ENCODE measurements around the gene NES.

The NES gene

DNA sequence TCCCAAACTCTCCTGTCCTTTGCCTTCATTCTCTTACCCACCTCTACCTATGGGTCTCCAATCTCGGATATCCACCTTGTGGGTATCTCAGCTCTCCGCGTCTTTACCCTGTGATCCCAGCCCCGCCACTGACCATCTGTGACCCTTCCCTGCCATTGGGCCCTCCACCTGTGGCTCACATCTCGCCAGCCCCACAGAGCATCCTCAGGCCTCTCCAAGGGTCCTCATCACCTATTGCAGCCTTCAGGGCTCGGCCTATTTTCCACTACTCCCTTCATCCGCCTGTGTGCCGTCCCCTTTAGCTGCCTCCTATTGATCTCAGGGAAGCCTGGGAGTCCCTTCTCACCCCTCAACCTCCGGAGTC lies 24.2 kb downstream of the NES start:
- DNase-seq (ENCODE audit: insufficient read length, low spot score), result no peak
- TF ChIP-seq PAX5 (IDR thresholded peaks at IDR 0.05; ENCODE audit: insufficient read depth, low read length, severe bottlenecking) (no peak), POLR2A (IDR thresholded peaks at IDR 0.05; ENCODE audit: low read depth, low read length) (no peak)
- FAIRE-seq, result no peak

DNA sequence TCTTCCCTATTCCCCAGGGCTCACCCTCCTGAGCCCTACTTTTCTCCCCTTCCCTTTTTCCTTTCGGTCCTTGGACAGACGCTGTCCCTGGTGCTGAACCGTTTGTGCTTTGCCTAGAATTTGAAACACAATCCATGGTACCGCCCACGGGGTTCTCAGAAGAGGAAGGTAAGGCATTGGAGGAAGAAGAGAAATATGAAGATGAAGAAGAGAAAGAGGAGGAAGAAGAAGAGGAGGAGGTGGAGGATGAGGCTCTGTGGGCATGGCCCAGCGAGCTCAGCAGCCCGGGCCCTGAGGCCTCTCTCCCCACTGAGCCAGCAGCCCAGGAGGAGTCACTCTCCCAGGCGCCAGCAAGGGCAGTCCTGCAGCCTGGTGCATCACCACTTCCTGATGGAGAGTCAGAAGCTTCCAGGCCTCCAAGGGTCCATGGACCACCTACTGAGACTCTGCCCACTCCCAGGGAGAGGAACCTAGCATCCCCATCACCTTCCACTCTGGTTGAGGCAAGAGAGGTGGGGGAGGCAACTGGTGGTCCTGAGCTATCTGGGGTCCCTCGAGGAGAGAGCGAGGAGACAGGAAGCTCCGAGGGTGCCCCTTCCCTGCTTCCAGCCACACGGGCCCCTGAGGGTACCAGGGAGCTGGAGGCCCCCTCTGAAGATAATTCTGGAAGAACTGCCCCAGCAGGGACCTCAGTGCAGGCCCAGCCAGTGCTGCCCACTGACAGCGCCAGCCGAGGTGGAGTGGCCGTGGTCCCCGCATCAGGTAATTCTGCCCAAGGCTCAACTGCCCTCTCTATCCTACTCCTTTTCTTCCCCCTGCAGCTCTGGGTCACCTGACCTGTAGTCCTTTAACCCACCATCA lies 24.8 kb downstream of the NES start:
- TF ChIP-seq TAF1 (IDR thresholded peaks at IDR 0.05; ENCODE audit: low read depth, low read length) (no peak), POU2F2 (IDR thresholded peaks at IDR 0.05; ENCODE audit: low read depth, low read length) (no peak), SPI1 (IDR thresholded peaks at IDR 0.05; ENCODE audit: low read depth, low read length) (no peak), POLR2AphosphoS5 (IDR thresholded peaks at IDR 0.05; ENCODE audit: low read depth, low read length) (no peak), POLR2A (IDR thresholded peaks at IDR 0.05; ENCODE audit: low read depth, low read length) (no peak), PAX5 (IDR thresholded peaks at IDR 0.05; ENCODE audit: insufficient read depth, low read length, severe bottlenecking) (no peak)
- FAIRE-seq (no peak), DNase-seq (ENCODE audit: insufficient read length, low spot score) (no peak)

DNA sequence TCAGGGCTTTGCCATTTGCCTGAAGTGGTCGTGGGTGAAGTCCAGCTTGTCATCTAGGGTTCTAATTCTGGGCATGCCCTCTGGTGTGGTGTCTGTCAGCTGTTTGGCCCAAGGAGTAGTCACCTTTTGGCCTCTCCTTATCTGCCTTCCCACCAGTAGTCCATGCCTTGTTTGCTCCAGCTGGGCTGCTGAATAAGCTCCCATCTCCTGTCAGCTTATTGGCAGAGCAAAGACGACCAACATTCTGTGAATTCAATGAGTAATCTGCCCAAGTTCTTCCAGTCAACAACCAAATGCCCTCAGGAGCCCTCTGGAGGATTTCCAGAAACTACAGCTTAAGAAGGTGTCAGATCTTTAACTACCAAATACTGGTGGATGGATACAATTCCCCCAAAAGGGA lies 28.3 kb downstream of the NES start:
- no peak for FAIRE-seq
- TF ChIP-seq PAX5 (IDR thresholded peaks at IDR 0.05; ENCODE audit: insufficient read depth, low read length, severe bottlenecking), result no peak
- no peak for DNase-seq (ENCODE audit: insufficient read length, low spot score)

DNA sequence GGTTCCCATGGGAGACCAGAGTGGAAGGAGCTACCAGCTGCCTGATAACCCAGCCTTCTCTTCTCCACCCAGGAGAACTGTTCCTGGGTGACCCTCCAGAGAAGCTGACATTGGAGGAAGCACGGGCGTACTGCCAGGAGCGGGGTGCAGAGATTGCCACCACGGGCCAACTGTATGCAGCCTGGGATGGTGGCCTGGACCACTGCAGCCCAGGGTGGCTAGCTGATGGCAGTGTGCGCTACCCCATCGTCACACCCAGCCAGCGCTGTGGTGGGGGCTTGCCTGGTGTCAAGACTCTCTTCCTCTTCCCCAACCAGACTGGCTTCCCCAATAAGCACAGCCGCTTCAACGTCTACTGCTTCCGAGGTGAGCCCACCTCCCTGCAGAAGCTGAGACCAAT lies 28.7 kb downstream of the NES start:
- TF ChIP-seq POLR2A (IDR thresholded peaks at IDR 0.05; ENCODE audit: low read depth, low read length) (no peak), TAF1 (IDR thresholded peaks at IDR 0.05; ENCODE audit: low read depth, low read length) (no peak), POU2F2 (IDR thresholded peaks at IDR 0.05; ENCODE audit: low read depth, low read length) (no peak), PAX5 (IDR thresholded peaks at IDR 0.05; ENCODE audit: insufficient read depth, low read length, severe bottlenecking) (no peak), SPI1 (IDR thresholded peaks at IDR 0.05; ENCODE audit: low read depth, low read length) (no peak), POLR2AphosphoS5 (IDR thresholded peaks at IDR 0.05; ENCODE audit: low read depth, low read length) (no peak)
- FAIRE-seq, result no peak
- no peak for DNase-seq (ENCODE audit: insufficient read length, low spot score)

DNA sequence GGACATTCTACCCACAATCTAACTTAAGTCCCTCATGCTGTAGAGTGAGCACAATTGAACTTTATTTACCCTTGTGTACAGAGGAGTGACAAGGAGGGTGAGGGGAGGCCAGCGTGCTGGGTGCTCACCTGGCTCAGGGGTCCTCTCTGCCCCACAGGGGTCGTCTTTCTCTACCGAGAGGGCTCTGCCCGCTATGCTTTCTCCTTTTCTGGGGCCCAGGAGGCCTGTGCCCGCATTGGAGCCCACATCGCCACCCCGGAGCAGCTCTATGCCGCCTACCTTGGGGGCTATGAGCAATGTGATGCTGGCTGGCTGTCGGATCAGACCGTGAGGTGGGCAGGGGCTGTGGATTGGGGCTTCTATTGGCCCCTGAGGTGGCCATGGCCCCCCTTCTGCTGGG lies 29.9 kb downstream of the NES start:
- DNase-seq (ENCODE audit: insufficient read length, low spot score) (no peak), FAIRE-seq (no peak)
- TF ChIP-seq POLR2AphosphoS5 (IDR thresholded peaks at IDR 0.05; ENCODE audit: low read depth, low read length) (no peak), POLR2A (IDR thresholded peaks at IDR 0.05; ENCODE audit: low read depth, low read length) (no peak), POU2F2 (IDR thresholded peaks at IDR 0.05; ENCODE audit: low read depth, low read length) (no peak), TAF1 (IDR thresholded peaks at IDR 0.05; ENCODE audit: low read depth, low read length) (no peak), PAX5 (IDR thresholded peaks at IDR 0.05; ENCODE audit: insufficient read depth, low read length, severe bottlenecking) (no peak), SPI1 (IDR thresholded peaks at IDR 0.05; ENCODE audit: low read depth, low read length) (no peak)

DNA sequence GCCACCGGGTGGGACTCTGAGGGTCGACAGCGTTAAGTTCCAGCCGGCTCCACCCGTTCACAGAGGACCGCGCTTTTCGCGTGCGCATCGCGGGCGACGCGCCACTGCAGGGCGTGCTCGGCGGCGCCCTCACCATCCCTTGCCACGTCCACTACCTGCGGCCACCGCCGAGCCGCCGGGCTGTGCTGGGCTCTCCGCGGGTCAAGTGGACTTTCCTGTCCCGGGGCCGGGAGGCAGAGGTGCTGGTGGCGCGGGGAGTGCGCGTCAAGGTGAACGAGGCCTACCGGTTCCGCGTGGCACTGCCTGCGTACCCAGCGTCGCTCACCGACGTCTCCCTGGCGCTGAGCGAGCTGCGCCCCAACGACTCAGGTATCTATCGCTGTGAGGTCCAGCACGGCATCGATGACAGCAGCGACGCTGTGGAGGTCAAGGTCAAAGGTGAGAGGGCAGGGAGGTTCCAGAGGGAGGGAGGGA lies 30.4 kb downstream of the NES start:
- DNase-seq (ENCODE audit: insufficient read length, low spot score) (no peak), FAIRE-seq (no peak)
- TF ChIP-seq TAF1 (IDR thresholded peaks at IDR 0.05; ENCODE audit: low read depth, low read length) (no peak), SPI1 (IDR thresholded peaks at IDR 0.05; ENCODE audit: low read depth, low read length) (no peak), POLR2A (IDR thresholded peaks at IDR 0.05; ENCODE audit: low read depth, low read length) (no peak), POLR2AphosphoS5 (IDR thresholded peaks at IDR 0.05; ENCODE audit: low read depth, low read length) (no peak), PAX5 (IDR thresholded peaks at IDR 0.05; ENCODE audit: insufficient read depth, low read length, severe bottlenecking) (no peak), POU2F2 (IDR thresholded peaks at IDR 0.05; ENCODE audit: low read depth, low read length) (no peak)

DNA sequence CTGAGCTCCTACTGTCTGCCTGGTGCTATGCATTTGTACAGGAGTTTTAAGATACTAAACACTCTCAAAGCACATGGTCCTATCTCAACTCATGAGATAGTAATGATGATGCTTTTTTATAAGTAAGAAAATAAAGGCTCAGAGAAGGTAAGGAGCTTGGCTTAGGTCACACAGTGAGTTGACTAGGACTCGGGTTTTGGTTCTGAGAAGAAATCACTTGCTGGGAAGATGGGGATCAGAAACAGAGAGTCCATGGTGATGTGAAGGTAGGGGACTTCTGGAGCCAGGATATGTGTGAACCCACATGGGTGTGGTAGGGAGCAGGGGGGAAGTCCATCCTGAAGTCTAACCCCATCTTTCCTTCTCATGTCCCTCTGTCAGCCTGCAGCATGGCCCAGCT lies 31.5 kb downstream of the NES start:
- DNase-seq (ENCODE audit: insufficient read length, low spot score), result no peak
- TF ChIP-seq TAF1 (IDR thresholded peaks at IDR 0.05; ENCODE audit: low read depth, low read length) (no peak), PAX5 (IDR thresholded peaks at IDR 0.05; ENCODE audit: insufficient read depth, low read length, severe bottlenecking) (no peak), SPI1 (IDR thresholded peaks at IDR 0.05; ENCODE audit: low read depth, low read length) (no peak), POLR2AphosphoS5 (IDR thresholded peaks at IDR 0.05; ENCODE audit: low read depth, low read length) (no peak), POLR2A (IDR thresholded peaks at IDR 0.05; ENCODE audit: low read depth, low read length) (no peak), POU2F2 (IDR thresholded peaks at IDR 0.05; ENCODE audit: low read depth, low read length) (no peak)
- no peak for FAIRE-seq

DNA sequence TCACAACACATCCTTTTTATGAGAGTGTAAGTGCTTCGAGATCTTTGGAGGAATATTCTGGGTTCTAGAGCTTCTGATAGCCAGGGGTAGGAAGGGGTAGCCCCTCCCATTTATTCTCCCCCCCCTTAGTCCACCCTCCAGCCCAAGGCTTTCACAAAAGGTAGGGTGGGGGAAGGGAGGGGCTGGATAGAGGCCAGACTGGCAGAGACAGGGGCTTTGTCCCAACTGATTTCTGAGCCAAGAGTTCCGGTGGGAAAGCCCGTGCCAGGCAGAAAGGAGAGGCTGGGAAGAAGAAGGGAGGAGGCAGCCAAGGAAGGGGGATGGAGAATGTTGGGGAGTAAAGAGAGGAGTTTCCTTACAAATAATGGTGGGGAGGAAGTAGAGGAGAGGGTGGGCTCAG lies 32.2 kb downstream of the NES start:
- TF ChIP-seq POU2F2 (IDR thresholded peaks at IDR 0.05; ENCODE audit: low read depth, low read length) (no peak), POLR2AphosphoS5 (IDR thresholded peaks at IDR 0.05; ENCODE audit: low read depth, low read length) (no peak), SPI1 (IDR thresholded peaks at IDR 0.05; ENCODE audit: low read depth, low read length) (no peak), TAF1 (IDR thresholded peaks at IDR 0.05; ENCODE audit: low read depth, low read length) (no peak), POLR2A (IDR thresholded peaks at IDR 0.05; ENCODE audit: low read depth, low read length) (no peak), PAX5 (IDR thresholded peaks at IDR 0.05; ENCODE audit: insufficient read depth, low read length, severe bottlenecking) (no peak)
- DNase-seq (ENCODE audit: insufficient read length, low spot score) (no peak), FAIRE-seq (no peak)

DNA sequence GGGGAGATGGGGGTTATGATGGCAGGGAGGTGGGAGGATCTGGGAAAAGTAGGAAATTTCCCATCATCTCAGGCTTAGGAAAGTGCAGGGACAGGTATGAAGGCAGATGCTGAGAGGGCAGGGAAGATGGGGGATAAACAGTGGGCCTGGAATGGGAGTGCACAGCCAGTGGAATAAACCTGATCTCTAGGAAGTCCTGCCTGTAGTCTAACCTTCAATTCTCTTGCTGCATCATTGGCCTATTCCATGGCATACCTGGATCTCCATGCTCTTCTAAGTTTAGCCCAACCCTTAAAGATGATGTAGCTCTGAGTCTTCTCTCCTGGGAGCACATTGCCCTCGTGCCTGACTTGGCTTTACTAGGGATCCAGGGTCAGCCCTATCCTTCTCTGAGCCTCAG lies 32.6 kb downstream of the NES start:
- FAIRE-seq (no peak), DNase-seq (ENCODE audit: insufficient read length, low spot score) (no peak)
- no peak for TF ChIP-seq PAX5 (IDR thresholded peaks at IDR 0.05; ENCODE audit: insufficient read depth, low read length, severe bottlenecking)
- TF ChIP-seq POLR2AphosphoS5 (IDR thresholded peaks at IDR 0.05; ENCODE audit: low read depth, low read length), result no peak
- TF ChIP-seq POU2F2 (IDR thresholded peaks at IDR 0.05; ENCODE audit: low read depth, low read length), result no peak
- no peak for TF ChIP-seq TAF1 (IDR thresholded peaks at IDR 0.05; ENCODE audit: low read depth, low read length)
- TF ChIP-seq POLR2A (IDR thresholded peaks at IDR 0.05; ENCODE audit: low read depth, low read length), result no peak
- no peak for TF ChIP-seq SPI1 (IDR thresholded peaks at IDR 0.05; ENCODE audit: low read depth, low read length)

DNA sequence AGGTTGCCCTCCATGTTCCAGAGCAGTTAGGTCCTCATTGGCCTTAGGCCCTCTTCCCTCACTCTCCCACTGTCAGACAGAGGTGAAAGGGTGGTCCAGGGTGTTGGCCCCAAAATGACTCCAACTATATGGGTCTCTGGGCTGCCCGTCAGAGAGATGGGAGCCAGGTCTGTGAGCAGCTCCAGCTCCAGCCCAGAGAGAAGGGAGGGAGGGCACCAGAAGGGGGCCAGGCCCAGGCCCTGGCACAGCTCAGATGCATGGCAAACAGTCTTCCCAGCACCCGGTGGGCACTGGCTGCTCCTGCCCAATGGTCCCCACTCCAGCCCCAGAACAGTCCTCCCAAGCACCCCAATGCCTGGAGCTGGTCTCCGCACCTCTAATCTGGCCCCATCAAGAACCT lies 33.1 kb downstream of the NES start:
- DNase-seq (ENCODE audit: insufficient read length, low spot score), result no peak
- FAIRE-seq, result no peak

More for the DNA sequence above, 33.1 kb downstream of the NES start:
- TF ChIP-seq PAX5 (IDR thresholded peaks at IDR 0.05; ENCODE audit: insufficient read depth, low read length, severe bottlenecking) (no peak), POLR2AphosphoS5 (IDR thresholded peaks at IDR 0.05; ENCODE audit: low read depth, low read length) (no peak), TAF1 (IDR thresholded peaks at IDR 0.05; ENCODE audit: low read depth, low read length) (no peak), POLR2A (IDR thresholded peaks at IDR 0.05; ENCODE audit: low read depth, low read length) (no peak), SPI1 (IDR thresholded peaks at IDR 0.05; ENCODE audit: low read depth, low read length) (no peak), POU2F2 (IDR thresholded peaks at IDR 0.05; ENCODE audit: low read depth, low read length) (no peak)

Data from GM12891 (cell line).